HepG2 (cell line): Measurements from ENCODE around the gene LRP5. TPM values are rescaled to one million over a fixed set of nuclear protein-coding genes. Genes with fewer than 3 reads are reported as not detected.

Source experiments
- ATAC-seq: fragments of 200-7000 bp; cut with Tn5 transposase; 3 replicates; pipeline ENCODE4 v1.9.1; 2020; ENCODE audit warnings: mild to moderate bottlenecking, moderate library complexity
- BruUV-seq: library from RNA; stranded (reverse); fragments of 400-500 nt; replicated peaks from 2 replicates; lab custom pipeline; 2021; lab: Mats Ljungman, UMichigan
- CTCF ChIA-PET: fragments of 300-600 bp; formaldehyde crosslinking; extraction: SDS; loops from one replicate; lab custom pipeline; 2021; ENCODE audit warnings: low total read pairs, inconsistent platforms, low intra/inter-chr PET ratio; lab: Yijun Ruan, JAX
- POLR2A ChIA-PET: fragments of 350-600 bp; sonication (Branson Sonifier 250); formaldehyde crosslinking; loops from one replicate; lab custom pipeline; 2020; ENCODE audit warnings: antibody characterized with exemption, inconsistent platforms; lab: Yijun Ruan, JAX
- DNase-seq: peaks from one replicate; pipeline ENCODE4 v3.0.0-alpha.2; 2015; ENCODE audit warnings: low spot score
- FAIRE-seq: peaks from 3 replicates; lab custom pipeline; 2011; peaks lifted over from hg19 to GRCh38; lab: Jason Lieb, UNC
- H2AFZ ChIP-seq: one replicate; pipeline ENCODE4 v1.6.1; 2011; ENCODE audit warnings: low read length, inconsistent platforms
- H3K27ac ChIP-seq: fragments of 300-600 bp; 3 replicates; pipeline ENCODE4 v1.8.0; 2011; ENCODE audit warnings: mixed run types, mild to moderate bottlenecking, mixed read lengths, low read length, inconsistent platforms; ENCODE audit not compliant: insufficient read depth; ENCODE audit errors: extremely low read length
- H3K27me3 ChIP-seq, 2 experiments: fragments of 200-600 bp in 1 of 2; 2 replicates in 1 of 2; 3 replicates in 1 of 2; pipeline versions ENCODE4 v1.6.0 to v1.8.0; 2011; ENCODE audit warnings: low read length in 2 of 2, mild to moderate bottlenecking in 2 of 2, moderate library complexity in 2 of 2, inconsistent platforms in 1 of 2; ENCODE audit not compliant: insufficient read depth in 2 of 2, control insufficient read depth in 1 of 2
- H3K36me3 ChIP-seq, 2 experiments: fragments of 200-600 bp in 1 of 2; replicated peaks in 1 of 2; 2 replicates in 1 of 2; 3 replicates in 1 of 2; pipeline versions ENCODE4 v1.5.1 to v1.8.0; 2011; ENCODE audit warnings: low read length in 2 of 2, inconsistent platforms in 1 of 2; ENCODE audit not compliant: insufficient read depth in 2 of 2, control insufficient read depth in 1 of 2
- H3K4me1 ChIP-seq: 2 replicates; pipeline ENCODE4 v1.5.1; 2012; ENCODE audit warnings: low read length, inconsistent platforms; ENCODE audit not compliant: insufficient read depth
- H3K4me2 ChIP-seq: 2 replicates; pipeline ENCODE4 v1.6.0; 2011; ENCODE audit warnings: low read depth, low read length, inconsistent platforms
- H3K4me3 ChIP-seq, 3 experiments: fragments of 200-600 bp in 1 of 3; sonication (generic), shearing (Covaris generic) in 1 of 3; replicated peaks in 1 of 3; 2 replicates each; pipeline ENCODE4 v1.5.1; 2011 to 2016; ENCODE audit warnings: low read length in 3 of 3, inconsistent platforms in 2 of 3, low read depth in 2 of 3, mild to moderate bottlenecking in 2 of 3, control low read depth in 1 of 3, mixed read lengths in 1 of 3; ENCODE audit not compliant: insufficient read depth in 1 of 3
- H3K79me2 ChIP-seq: one replicate; pipeline ENCODE4 v1.6.1; 2011; ENCODE audit warnings: low read length, inconsistent platforms; ENCODE audit not compliant: insufficient read depth
- H3K9ac ChIP-seq: 2 replicates; pipeline ENCODE4 v1.6.0; 2011; ENCODE audit warnings: mild to moderate bottlenecking, low read depth, low read length, inconsistent platforms; ENCODE audit not compliant: insufficient read depth
- H3K9me3 ChIP-seq: 2 replicates; pipeline ENCODE4 v1.5.1; 2012; ENCODE audit warnings: mild to moderate bottlenecking, low read length
- H4K20me1 ChIP-seq: 2 replicates; pipeline ENCODE4 v1.6.0; 2011; ENCODE audit warnings: inconsistent platforms, mild to moderate bottlenecking, low read length, moderate library complexity; ENCODE audit not compliant: insufficient read depth
- AGO2 ChIP-seq: fragments of 200-400 bp; formaldehyde crosslinking; optimal IDR thresholded peaks from 2 replicates; pipeline ENCODE3; 2017; ENCODE audit warnings: mild to moderate bottlenecking, low read depth, low read length, moderate library complexity
- BRCA1 ChIP-seq: sonication (generic); formaldehyde crosslinking; IDR thresholded peaks from 2 replicates; pipeline ENCODE4 v1.4.0; 2020; ENCODE audit warnings: missing genetic modification reagents
- CREB1 ChIP-seq, 2 experiments: fragments of 450-650 bp in 1 of 2; IDR thresholded peaks; 2 replicates each; pipeline ENCODE4 v1.6.1; 2016 to 2017; ENCODE audit warnings: control low read depth in 1 of 2, mild to moderate bottlenecking in 1 of 2, missing compliant biosample characterization in 1 of 2, missing genetic modification characterization in 1 of 2
- FIP1L1 ChIP-seq: fragments of 200-400 bp; formaldehyde crosslinking; IDR thresholded peaks from 2 replicates; pipeline ENCODE4 v1.6.1; 2018; ENCODE audit warnings: low read depth, mild to moderate bottlenecking, low read length, moderate library complexity, borderline replicate concordance; ENCODE audit not compliant: insufficient read depth
- SIN3B ChIP-seq: fragments of 150-350 bp; IDR thresholded peaks from 2 replicates; pipeline ENCODE4 v1.6.1; 2014; ENCODE audit warnings: low read length
- ZNF331 ChIP-seq: sonication (generic); formaldehyde crosslinking; IDR thresholded peaks from 2 replicates; pipeline ENCODE4 v1.4.0; 2020; ENCODE audit warnings: missing genetic modification reagents
- ZNF350 ChIP-seq: sonication (generic); formaldehyde crosslinking; IDR thresholded peaks from 2 replicates; pipeline ENCODE4 v1.4.0; 2020; ENCODE audit warnings: mild to moderate bottlenecking, low read depth, missing genetic modification reagents, borderline replicate concordance
- ZNF768 ChIP-seq: sonication (generic); formaldehyde crosslinking; IDR thresholded peaks from 2 replicates; pipeline ENCODE4 v1.4.0; 2020; ENCODE audit warnings: missing genetic modification reagents
- WGBS: methylation state at CpG from one replicate; pipeline ENCODE4 v1.1.6; 2017; ENCODE audit warnings: low lambda C conversion rate; 5-methylcytosine and 5-hydroxymethylcytosine counted together
- in situ Hi-C: cut with HindIII; loops from 2 replicates; pipeline ENCODE4 v1.10.0; 2017; ENCODE audit warnings: low pct_unique_long_range_greater_than_20kb; ENCODE audit not compliant: extremely low pct_ligation_motif_present
- intact Hi-C: fragments of 100-400 bp; cut with micrococcal nuclease; formaldehyde crosslinking; loops from one replicate; pipeline ENCODE4 v1.10.0; 2022; ENCODE audit not compliant: unreplicated experiment
- polyA plus RNA-seq, 8 experiments: library from polyadenylated mRNA; depleted of rRNA in 3 of 8; stranded (reverse) in 7 of 8; unstranded in 1 of 8; fragments of >200 nt; fragmentation: Illumina TruSeq in 4 of 8; extraction: Trizol in 4 of 8; gene quantifications; 2 replicates each; pipeline versions ENCODE4 v1.2.1 to v1.2.3, GENCODE V29; 2011 to 2016; ENCODE audit warnings: low read depth in 4 of 8, missing spikeins in 1 of 8, mixed read lengths in 1 of 8; ENCODE audit not compliant: insufficient read depth in 1 of 8
- total RNA-seq, 5 experiments: library from RNA; depleted of rRNA; stranded (reverse); fragments of >200 nt; fragmentation: Illumina TruSeq; extraction: Trizol; gene quantifications; 2 replicates each; pipeline ENCODE4 v1.2.3, GENCODE V29; 2016; ENCODE audit warnings: low read depth in 1 of 5
- TF ChIP-seq, protein P1 (sequence below): sonication (generic); formaldehyde crosslinking; conservative IDR thresholded peaks from 2 replicates; pipeline ENCODE4 v1.4.0; 2020; ENCODE audit warnings: missing genetic modification reagents
- TF ChIP-seq, protein P2 (sequence below): sonication (generic); formaldehyde crosslinking; IDR thresholded peaks from 2 replicates; pipeline ENCODE4 v1.5.0; 2020; ENCODE audit warnings: missing genetic modification reagents, mild to moderate bottlenecking, borderline replicate concordance
- TF ChIP-seq, protein P3 (sequence below): sonication (generic); IDR thresholded peaks from 2 replicates; pipeline ENCODE4 v1.6.1; 2016; ENCODE audit warnings: low read depth, borderline replicate concordance

Gene LRP5
- total and polyA plus RNA-seq, 2 of the 13 experiments (the other 11 are each of a cell fraction or from before 2014, with no cell fraction given): 40.4 to 64.0 TPM

DNA sequence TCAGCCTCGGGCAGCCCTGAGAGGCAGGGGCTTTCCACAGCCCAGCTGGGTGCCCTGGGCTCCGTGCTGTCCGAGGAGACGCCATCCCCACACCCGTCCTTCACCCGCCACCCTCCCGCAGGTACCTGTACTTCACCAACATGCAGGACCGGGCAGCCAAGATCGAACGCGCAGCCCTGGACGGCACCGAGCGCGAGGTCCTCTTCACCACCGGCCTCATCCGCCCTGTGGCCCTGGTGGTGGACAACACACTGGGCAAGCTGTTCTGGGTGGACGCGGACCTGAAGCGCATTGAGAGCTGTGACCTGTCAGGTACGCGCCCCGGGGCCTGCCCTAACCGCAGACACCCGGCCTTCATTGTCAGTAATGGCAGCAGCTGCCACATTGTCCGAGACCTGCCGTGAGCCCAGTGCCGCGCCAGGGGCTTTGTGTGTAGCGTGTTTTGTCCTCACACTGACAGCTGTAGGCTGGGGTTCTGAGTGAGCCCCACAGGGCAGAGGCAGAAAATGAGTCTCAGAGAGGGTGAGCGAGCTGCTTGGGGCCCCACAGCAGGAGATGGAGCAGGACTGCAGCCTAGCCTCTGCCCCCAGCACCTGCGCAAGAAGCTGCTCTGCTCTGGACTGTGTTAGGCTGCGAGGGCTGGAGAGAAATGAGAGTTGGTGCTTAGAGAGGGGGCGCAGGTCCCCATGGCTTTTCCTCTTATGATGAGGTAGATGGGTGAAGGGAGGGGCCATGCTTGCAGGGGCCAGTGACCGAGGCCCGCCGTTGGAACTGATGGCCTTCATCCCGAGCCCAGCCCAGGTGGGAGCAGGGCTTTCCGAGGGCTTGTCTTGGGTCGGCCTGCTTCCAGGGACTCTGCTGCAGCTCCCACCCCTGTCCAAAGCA lies 112.8 kb downstream of the LRP5 start:
- over 99% methylated on average over 28 of the region's 40 CpGs for WGBS
- Histone ChIP-seq H3K36me3 (peaks cover 36 to 86% of the 10 kb centered on the region in 2 experiments), H3K9ac (no peak overlapping the region), H3K27me3 (no peaks in the 10 kb centered on the region), H2AFZ (no peak overlapping the region), H3K9me3 (peaks cover 6% of the 10 kb centered on the region; the same call in 1 of the 2 replicates), H3K4me1 (no peaks in the 10 kb centered on the region; the same call in 1 of the 2 replicates), H3K79me2 (peaks cover under 1% of the 10 kb centered on the region), H4K20me1 (peaks cover 9% of the 10 kb centered on the region; the same call in 1 of the 2 replicates), H3K4me3 (no peak overlapping the region), H3K4me2 (no peak overlapping the region), H3K27ac (no peak overlapping the region)
- no TSS peak for BruUV-seq
- TF ChIP-seq ZNF350 (CRISPR knock-in tag): no peak
- TF ChIP-seq, protein P1, sequence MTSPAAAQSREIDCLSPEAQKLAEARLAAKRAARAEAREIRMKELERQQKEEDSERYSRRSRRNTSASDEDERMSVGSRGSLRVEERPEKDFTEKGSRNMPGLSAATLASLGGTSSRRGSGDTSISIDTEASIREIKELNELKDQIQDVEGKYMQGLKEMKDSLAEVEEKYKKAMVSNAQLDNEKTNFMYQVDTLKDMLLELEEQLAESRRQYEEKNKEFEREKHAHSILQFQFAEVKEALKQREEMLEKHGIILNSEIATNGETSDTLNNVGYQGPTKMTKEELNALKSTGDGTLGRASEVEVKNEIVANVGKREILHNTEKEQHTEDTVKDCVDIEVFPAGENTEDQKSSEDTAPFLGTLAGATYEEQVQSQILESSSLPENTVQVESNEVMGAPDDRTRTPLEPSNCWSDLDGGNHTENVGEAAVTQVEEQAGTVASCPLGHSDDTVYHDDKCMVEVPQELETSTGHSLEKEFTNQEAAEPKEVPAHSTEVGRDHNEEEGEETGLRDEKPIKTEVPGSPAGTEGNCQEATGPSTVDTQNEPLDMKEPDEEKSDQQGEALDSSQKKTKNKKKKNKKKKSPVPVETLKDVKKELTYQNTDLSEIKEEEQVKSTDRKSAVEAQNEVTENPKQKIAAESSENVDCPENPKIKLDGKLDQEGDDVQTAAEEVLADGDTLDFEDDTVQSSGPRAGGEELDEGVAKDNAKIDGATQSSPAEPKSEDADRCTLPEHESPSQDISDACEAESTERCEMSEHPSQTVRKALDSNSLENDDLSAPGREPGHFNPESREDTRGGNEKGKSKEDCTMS (CRISPR knock-in tag): no peak
- peak; percentile 62; the same call in 1 of the 2 replicates for TF ChIP-seq ZNF768 (CRISPR knock-in tag)
- no peak for TF ChIP-seq SIN3B
- TF ChIP-seq CREB1 (IDR thresholded peaks at IDR 0.05): no peak
- TF ChIP-seq CREB1 (CRISPR knock-in tag; IDR thresholded peaks at IDR 0.05): no peak
- TF ChIP-seq FIP1L1: no peak
- TF ChIP-seq, protein P2, sequence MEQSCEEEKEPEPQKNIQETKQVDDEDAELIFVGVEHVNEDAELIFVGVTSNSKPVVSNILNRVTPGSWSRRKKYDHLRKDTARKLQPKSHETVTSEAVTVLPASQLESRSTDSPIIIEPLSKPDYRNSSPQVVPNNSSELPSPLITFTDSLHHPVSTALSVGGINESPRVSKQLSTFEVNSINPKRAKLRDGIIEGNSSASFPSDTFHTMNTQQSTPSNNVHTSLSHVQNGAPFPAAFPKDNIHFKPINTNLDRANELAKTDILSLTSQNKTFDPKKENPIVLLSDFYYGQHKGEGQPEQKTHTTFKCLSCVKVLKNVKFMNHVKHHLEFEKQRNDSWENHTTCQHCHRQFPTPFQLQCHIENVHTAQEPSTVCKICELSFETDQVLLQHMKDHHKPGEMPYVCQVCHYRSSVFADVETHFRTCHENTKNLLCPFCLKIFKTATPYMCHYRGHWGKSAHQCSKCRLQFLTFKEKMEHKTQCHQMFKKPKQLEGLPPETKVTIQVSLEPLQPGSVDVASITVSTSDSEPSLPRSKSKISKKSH (CRISPR knock-in tag): no peak
- TF ChIP-seq BRCA1: no peak
- TF ChIP-seq AGO2: peak; percentile 73
- TF ChIP-seq, protein P3, sequence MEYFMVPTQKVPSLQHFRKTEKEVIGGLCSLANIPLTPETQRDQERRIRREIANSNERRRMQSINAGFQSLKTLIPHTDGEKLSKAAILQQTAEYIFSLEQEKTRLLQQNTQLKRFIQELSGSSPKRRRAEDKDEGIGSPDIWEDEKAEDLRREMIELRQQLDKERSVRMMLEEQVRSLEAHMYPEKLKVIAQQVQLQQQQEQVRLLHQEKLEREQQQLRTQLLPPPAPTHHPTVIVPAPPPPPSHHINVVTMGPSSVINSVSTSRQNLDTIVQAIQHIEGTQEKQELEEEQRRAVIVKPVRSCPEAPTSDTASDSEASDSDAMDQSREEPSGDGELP: no peak
- TF ChIP-seq ZNF331: no peak
- ChIA-PET POLR2A (no interaction called here), CTCF (no interaction called here)
- FAIRE-seq: no peak
- intact Hi-C loops (no loop called here), in situ Hi-C loops (no loop called here)
- no peak for DNase-seq
- ATAC-seq: no peak; the same call in 2 of the 3 replicates
